Heart right ventricle (tissue), 16 donors: Measurements from ENCODE around the gene SACM1L. TPM values are rescaled to one million over a fixed set of nuclear protein-coding genes. Genes with fewer than 3 reads are reported as not detected.
A peak's percentile ranks its signal among the peaks of the same experiment; 100 is the strongest.
"Not testable (repeated sequence)": the region's sequence is repeated elsewhere in the genome, so short reads cannot be mapped to it uniquely, and the experiment has no call there.

Experiments used
- ATAC-seq, 8 donors: fragments of 200-7000 bp; cut with Tn5 transposase; one replicate each; pipeline ENCODE4 v1.9.1; 2020; ENCODE audit warnings: mild to moderate bottlenecking in 8 of 8, moderate library complexity in 8 of 8, moderate number of reproducible peaks in 1 of 8
- DNase-seq, 2 donors: peaks; one replicate each; pipeline ENCODE4 v3.0.0-alpha.2; 2020
- H3K27ac ChIP-seq, 10 donors: fragments of 200-600 bp; sonication (generic) in 2 of 10; one replicate each; pipeline versions ENCODE4 v1.5.0 to v1.8.0; 2020 to 2022; ENCODE audit warnings: mild to moderate bottlenecking in 3 of 10
- H3K27me3 ChIP-seq, 7 donors: fragments of 200-600 bp; one replicate each; pipeline ENCODE4 v1.8.0; 2021 to 2022; ENCODE audit warnings: mild to moderate bottlenecking in 2 of 7
- H3K36me3 ChIP-seq, 9 donors: fragments of 200-600 bp; sonication (generic) in 1 of 9; one replicate each; pipeline versions ENCODE4 v1.5.0 to v1.8.0; 2020 to 2022; ENCODE audit warnings: mild to moderate bottlenecking in 2 of 9
- H3K4me1 ChIP-seq, 9 donors: fragments of 200-600 bp; sonication (generic) in 1 of 9; one replicate each; pipeline versions ENCODE4 v1.5.0 to v1.8.0; 2020 to 2022; ENCODE audit warnings: mild to moderate bottlenecking in 4 of 9
- H3K4me3 ChIP-seq, 10 donors: fragments of 200-600 bp; sonication (generic) in 2 of 10; one replicate each; pipeline versions ENCODE4 v1.5.0 to v1.8.0; 2020 to 2022; ENCODE audit warnings: mild to moderate bottlenecking in 7 of 10, moderate library complexity in 2 of 10
- H3K9me3 ChIP-seq, 11 donors: fragments of 200-600 bp in 10 of 11; sonication (generic) in 2 of 11; one replicate each; pipeline versions ENCODE4 v1.5.0 to v1.8.0; 2013 to 2022; ENCODE audit warnings: mild to moderate bottlenecking in 2 of 11, control low read depth in 1 of 11, moderate library complexity in 1 of 11
- CTCF ChIP-seq, 9 donors: fragments of 200-600 bp; sonication (generic) in 2 of 9; IDR thresholded peaks; one replicate each; pipeline versions ENCODE4 v1.5.0 to v1.8.0; 2021 to 2022; ENCODE audit warnings: antibody characterized with exemption in 9 of 9, mild to moderate bottlenecking in 5 of 9, moderate library complexity in 1 of 9
- WGBS, 2 donors: extraction: QIAGEN DNeasy Blood & Tissue Kit; methylation state at CpG; one replicate each; pipeline ENCODE4 v1.1.7; 2013; ENCODE audit warnings: inconsistent platforms in 1 of 2; 5-methylcytosine and 5-hydroxymethylcytosine counted together
- intact Hi-C, 10 donors: fragments of 100-400 bp; cut with DNase I; formaldehyde crosslinking; loops; one replicate each; pipeline versions ENCODE4 v1.11.1 to v1.14.2; 2022
- polyA plus RNA-seq, 2 donors: library from polyadenylated mRNA; stranded (reverse); fragments of 200-250 nt; gene quantifications; one replicate each; pipeline ENCODE4 v1.2.3, GENCODE V29; 2013
- total RNA-seq, 10 donors: library from RNA; stranded (reverse); fragmentation: NEBNext Ultra II Directional in 3 of 10; extraction: Animal tissue kit (Norgen Biotek cat#: 25700) in 3 of 10; gene quantifications; one replicate each; pipeline versions ENCODE4 v1.2.1 to v1.2.4, GENCODE V29; 2021 to 2023
- donor health status: Arrhythmogenic right ventricular cardiomyopathy.
- donor health status: ischemic (EF 13 %, LVEDD 7.1; RV severe dilation, severe dysfunction).
- donor health status: healthy with polysubstance abuse.
- donor health status: DM: no; HTN: yes; CAD: no.
- donor health status: DM: no; HTN: no; CAD: no.
- donor health status: ischemic (EF 25% LVEDD 6.9; RV normal size, moderate dysfunction).
- donor health status: ischemic (EF 25% LVEDD 5.7; RV mildly dilated, moderate dysfunction).
- donor health status: healthy.
- donor health status: DM: yes; HTN: yes; CAD: no.
- donor health status: Ischemic cardiomyopathy.
- donor health status: ischemic (EF 35%, LVEDD 5.7; RV mildly dilated, moderate dysfunction).
- donor health status: nonischemic (EF 11% LVEDD 7.7; RV severe dilation, severe dysfunction).
- donor health status: DM: yes; HTN: yes; CAD: no.
- donor health status: PGD.
- donor health status: ischemic (EF 29% LVEDD 5.4; RV normal size, mild dysfunction).
- donor health status: nonischemic (EF 23%, LVEDD 6.1; RV moderate dilation, normal function).

SACM1L gene
- total and polyA plus RNA-seq, 12 donors, result 15.4 to 28.7 (median 23.6) TPM

- H3K4me3 ChIP-seq, result no peak overlapping the region
- WGBS, 2 donors, result 89 to 96% methylated on average over 8 of the region's 8 CpGs
- H3K27ac ChIP-seq, result no peak overlapping the region
- ATAC-seq (no peak), DNase-seq (no peak)
- no peaks in the 10 kb centered on the region for H3K4me1 ChIP-seq
- intact Hi-C loops, result no loop called here
- H3K9me3 ChIP-seq, result no peaks in the 10 kb centered on the region
- no peak for TF ChIP-seq CTCF (IDR thresholded peaks at IDR 0.05)
- H3K27me3 ChIP-seq, result no peaks in the 10 kb centered on the region
- H3K36me3 ChIP-seq, result peaks cover 0 to 52% (median 35%) of the 10 kb centered on the region in 9 donors
These were observed 58.9 kb downstream of the SACM1L start for GRCh38 chr3:45748068-45748467.

GRCh38 chr3:45749036-45749600, 59.9 kb downstream of the SACM1L start:
- WGBS, 2 donors, result 90 to 92% methylated on average over 4 of the region's 4 CpGs
- H3K27me3 ChIP-seq, intact Hi-C loops, H3K4me1 ChIP-seq, H3K9me3 ChIP-seq, DNase-seq, H3K4me3 ChIP-seq, ATAC-seq, H3K27ac ChIP-seq: not testable (repeated sequence)
- H3K36me3 ChIP-seq, result peaks cover 0 to 42% (median 28%) of the 10 kb centered on the region in 9 donors

DNA sequence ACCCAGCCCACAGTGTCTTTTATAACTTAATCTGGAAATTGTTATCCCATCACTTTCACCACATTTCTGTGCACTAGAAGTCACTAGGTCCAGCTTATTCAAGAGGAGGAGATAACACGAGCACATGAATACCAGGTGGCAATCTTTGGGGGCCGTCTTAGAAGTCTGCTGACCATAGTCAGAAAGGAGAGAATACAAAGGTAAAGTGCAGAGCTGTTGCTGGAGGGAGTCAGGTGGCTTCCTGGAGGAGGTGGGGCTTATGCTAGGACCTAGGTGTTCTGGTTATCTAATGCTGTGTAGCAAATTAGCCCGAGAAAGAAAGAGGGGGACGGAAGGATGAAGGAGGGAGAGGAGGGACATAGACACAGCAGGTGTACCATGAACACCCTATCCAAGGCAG, 60.7 kb downstream of the SACM1L start:
- no peak overlapping the region for H3K4me3 ChIP-seq
- H3K27me3 ChIP-seq, result no peaks in the 10 kb centered on the region
- H3K4me1 ChIP-seq, result peaks cover 0 to 3% (median 0%) of the 10 kb centered on the region in 9 donors
- 77 to 82% methylated on average over 4 of the region's 4 CpGs for WGBS, 2 donors
- peaks cover 0 to 34% (median 22%) of the 10 kb centered on the region in 9 donors for H3K36me3 ChIP-seq
- H3K9me3 ChIP-seq, result no peaks in the 10 kb centered on the region
- ATAC-seq, result no peak
- no peak for TF ChIP-seq CTCF (IDR thresholded peaks at IDR 0.05)
- intact Hi-C loops, result no loop called here
- H3K27ac ChIP-seq, result no peak overlapping the region
- DNase-seq, result no peak

- Histone ChIP-seq H3K27me3 (no peaks in the 10 kb centered on the region), H3K4me3 (no peak overlapping the region), H3K36me3 (peaks cover 0 to 16% (median 11%) of the 10 kb centered on the region in 9 donors), H3K9me3 (no peaks in the 10 kb centered on the region), H3K4me1 (peaks cover 0 to 3% (median 0%) of the 10 kb centered on the region in 9 donors), H3K27ac (no peak overlapping the region)
- ATAC-seq (no peak), DNase-seq (no peak)
- intact Hi-C loops, result loop anchor here in 1 of 10 donors (1.0 kb wide), 1 partner anchor 27 kb away; no protein-coding TSS in a partner anchor
- no peak for TF ChIP-seq CTCF (IDR thresholded peaks at IDR 0.05)
- WGBS, 2 donors, result 91 to 92% methylated on average over 7 of the region's 7 CpGs
These were observed 62.5 kb downstream of the SACM1L start for GRCh38 chr3:45751537-45752242.

DNA sequence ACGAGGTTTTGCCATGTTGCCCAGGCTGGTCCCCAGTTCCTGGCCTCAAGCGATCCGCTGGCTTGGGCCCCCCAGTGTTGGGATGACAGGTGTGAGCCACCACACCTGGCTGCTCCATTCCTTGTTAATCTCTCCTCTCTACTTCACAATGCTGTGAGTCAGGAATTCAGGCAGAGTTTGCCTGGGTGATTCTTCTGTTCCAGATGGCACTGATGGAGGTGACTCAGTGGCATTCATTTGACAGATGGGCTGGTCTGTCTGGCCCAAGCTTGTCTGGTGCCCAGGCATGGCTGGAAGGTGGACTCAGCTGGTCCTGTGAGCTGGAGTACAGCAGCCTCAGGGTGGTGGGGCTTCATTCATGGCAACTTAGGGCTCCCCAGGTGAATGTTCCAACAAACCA, 63.9 kb downstream of the SACM1L start:
- ATAC-seq (peak in 1 of 8 donors; percentile 34), DNase-seq (no peak)
- Histone ChIP-seq H3K4me1 (peaks cover 0 to 3% (median 0%) of the 10 kb centered on the region in 9 donors), H3K36me3 (peaks cover 0 to 2% (median 0%) of the 10 kb centered on the region in 9 donors), H3K4me3 (no peak overlapping the region), H3K27me3 (no peaks in the 10 kb centered on the region), H3K27ac (no peak overlapping the region), H3K9me3 (no peaks in the 10 kb centered on the region)
- no peak for TF ChIP-seq CTCF (IDR thresholded peaks at IDR 0.05)
- WGBS, 2 donors, result 95% methylated on average over 3 of the region's 3 CpGs
- intact Hi-C loops, result no loop called here
